GM21367 (cell line): ENCODE data around the gene ZNF485.

Experiments
- ATAC-seq: cut with Tn5 transposase; IDR thresholded peaks from one replicate; pipeline ENCODE4 v1.9.1; 2021; ENCODE audit not compliant: unreplicated experiment

ZNF485 gene

GRCh38 chr10:43667317-43667731 lies 61.1 kb downstream of the ZNF485 start:
- ATAC-seq = no peak
